K562 (cell line): ENCODE measurements around the gene CETN1. TPM values are rescaled to one million over a fixed set of nuclear protein-coding genes. Genes with fewer than 3 reads are reported as not detected.

ENCODE experiments used
- ATAC-seq: fragments of 200-7000 bp; cut with Tn5 transposase; 3 replicates; pipeline ENCODE4 v1.9.1; 2020; ENCODE audit warnings: moderate library complexity
- BruUV-seq: library from RNA; stranded (reverse); fragments of 400-500 nt; replicated peaks from 2 replicates; lab custom pipeline; 2021; lab: Mats Ljungman, UMichigan
- CTCF ChIA-PET: fragments of 300-600 bp; formaldehyde crosslinking; extraction: SDS; loops from one replicate; lab custom pipeline; 2021; ENCODE audit warnings: low intra/inter-chr PET ratio; lab: Yijun Ruan, JAX
- POLR2A ChIA-PET: fragments of 300-600, 350-650 bp; sonication (Branson Sonifier 250); formaldehyde crosslinking; extraction: SDS; loops from one replicate; lab custom pipeline; 2021; ENCODE audit warnings: antibody characterized with exemption, inconsistent platforms; lab: Yijun Ruan, JAX
- DNase-seq, 4 experiments: peaks; one replicate each; pipeline versions ENCODE4 v3.0.0 to v3.0.0-alpha.2; 2011 to 2018; ENCODE audit warnings: low spot score in 3 of 4, mixed read lengths in 3 of 4; ENCODE audit errors: extremely low read depth in 1 of 4
- FAIRE-seq: peaks from 2 replicates; lab custom pipeline; 2011; peaks lifted over from hg19 to GRCh38; lab: Jason Lieb, UNC
- H2AFZ ChIP-seq: 2 replicates; pipeline ENCODE4 v1.6.0; 2011; ENCODE audit warnings: low read depth, low read length, control low read depth, inconsistent platforms
- H3K27ac ChIP-seq: fragments of 200-600 bp; 3 replicates; pipeline ENCODE4 v1.8.0; 2011; ENCODE audit warnings: low read depth, mild to moderate bottlenecking, control low read depth, inconsistent platforms, low read length, moderate library complexity, mixed read lengths; ENCODE audit errors: extremely low read depth
- H3K27me3 ChIP-seq, 2 experiments: fragments of 300-600 bp in 1 of 2; 2 replicates in 1 of 2; 3 replicates in 1 of 2; pipeline versions ENCODE4 v1.6.0 to v1.8.0; 2011; ENCODE audit warnings: inconsistent platforms in 2 of 2, low read length in 2 of 2, mild to moderate bottlenecking in 1 of 2, mixed read lengths in 1 of 2, moderate library complexity in 1 of 2; ENCODE audit not compliant: control insufficient read depth in 2 of 2, insufficient read depth in 2 of 2
- H3K36me3 ChIP-seq: fragments of 300-600 bp; 3 replicates; pipeline ENCODE4 v1.8.0; 2011; ENCODE audit warnings: mild to moderate bottlenecking, low read length, inconsistent platforms; ENCODE audit not compliant: control insufficient read depth, insufficient read depth
- H3K4me1 ChIP-seq, 2 experiments: fragments of 200-600 bp in 1 of 2; replicated peaks in 1 of 2; 2 replicates in 1 of 2; 3 replicates in 1 of 2; pipeline versions ENCODE4 v1.5.1 to v1.8.0; 2011; ENCODE audit warnings: inconsistent platforms in 2 of 2, low read length in 2 of 2, mild to moderate bottlenecking in 1 of 2, mixed read lengths in 1 of 2, moderate library complexity in 1 of 2; ENCODE audit not compliant: control insufficient read depth in 2 of 2, insufficient read depth in 2 of 2
- H3K4me2 ChIP-seq: 2 replicates; pipeline ENCODE4 v1.6.1; 2011; ENCODE audit warnings: low read length, control low read depth, inconsistent platforms, mixed read lengths; ENCODE audit not compliant: insufficient read depth
- H3K4me3 ChIP-seq: fragments of 200-600 bp; sonication (generic), shearing (Covaris generic); 2 replicates; pipeline ENCODE4 v1.5.1; 2016; ENCODE audit warnings: control low read depth, inconsistent platforms
- H3K79me2 ChIP-seq: fragments of 200-600 bp; 3 replicates; pipeline ENCODE4 v1.8.0; 2011; ENCODE audit warnings: low read length, inconsistent platforms; ENCODE audit not compliant: control insufficient read depth, insufficient read depth
- H3K9ac ChIP-seq, 2 experiments: 2 replicates each; pipeline versions ENCODE4 v1.6.0 to v1.6.1; 2011; ENCODE audit warnings: low read depth in 2 of 2, low read length in 2 of 2, control low read depth in 1 of 2, inconsistent platforms in 1 of 2, mild to moderate bottlenecking in 1 of 2, mixed read lengths in 1 of 2; ENCODE audit not compliant: insufficient read depth in 1 of 2
- H3K9me1 ChIP-seq: one replicate; pipeline ENCODE4 v1.6.0; 2011; ENCODE audit warnings: inconsistent platforms, mild to moderate bottlenecking, low read length, moderate library complexity; ENCODE audit not compliant: control insufficient read depth, insufficient read depth
- H3K9me3 ChIP-seq: replicated peaks from 2 replicates; pipeline ENCODE4 v1.5.1; 2011; ENCODE audit warnings: low read depth, low read length, inconsistent platforms; ENCODE audit not compliant: control insufficient read depth, insufficient read depth
- H4K20me1 ChIP-seq: replicated peaks from 2 replicates; pipeline ENCODE4 v1.6.1; 2011; ENCODE audit warnings: low read length, inconsistent platforms, mixed read lengths; ENCODE audit not compliant: control insufficient read depth, insufficient read depth
- ARHGAP35 ChIP-seq: fragments of 450-650 bp; IDR thresholded peaks from 2 replicates; pipeline ENCODE4 v1.6.1; 2018; ENCODE audit not compliant: partially characterized antibody
- CHD4 ChIP-seq: fragments of 200-600 bp; sonication (generic); IDR thresholded peaks from 3 replicates; pipeline ENCODE4 v1.6.1; 2012; ENCODE audit warnings: low read depth, mild to moderate bottlenecking, mixed read lengths, low read length, inconsistent platforms; ENCODE audit not compliant: insufficient read depth, insufficient replicate concordance, poor library complexity, severe bottlenecking
- CREM ChIP-seq: IDR thresholded peaks from 2 replicates; pipeline ENCODE4 v1.6.1; 2014; ENCODE audit warnings: antibody characterized with exemption, low read depth
- ELF2 ChIP-seq: fragments of 250-450 bp; sonication (Bioruptor Pico); IDR thresholded peaks from 2 replicates; pipeline ENCODE4 v1.5.0; 2021; ENCODE audit warnings: mild to moderate bottlenecking
- NCOA4 ChIP-seq: fragments of 450-650 bp; IDR thresholded peaks from 2 replicates; pipeline ENCODE4 v1.6.1; 2018; ENCODE audit warnings: mild to moderate bottlenecking; ENCODE audit not compliant: partially characterized antibody
- POLR2A ChIP-seq: fragments of 450-650 bp; conservative IDR thresholded peaks from 2 replicates; pipeline ENCODE4 v1.6.1; 2016
- RNF2 ChIP-seq: sonication (generic); IDR thresholded peaks from 2 replicates; pipeline ENCODE4 v1.6.1; 2016
- SMAD3 ChIP-seq: fragments of 450-650 bp; formaldehyde crosslinking; conservative IDR thresholded peaks from 2 replicates; pipeline ENCODE4 v1.4.0; 2020; ENCODE audit warnings: mild to moderate bottlenecking
- SRSF9 ChIP-seq: fragments of 200-400 bp; formaldehyde crosslinking; IDR thresholded peaks from 2 replicates; pipeline ENCODE4 v1.6.1; 2017; ENCODE audit warnings: low read depth, low read length, borderline replicate concordance
- ZKSCAN3 ChIP-seq: fragments of 250-450 bp; sonication (Bioruptor Pico); IDR thresholded peaks from 2 replicates; pipeline ENCODE4 v1.4.0; 2020
- ZNF445 ChIP-seq: fragments of 250-450 bp; sonication (Bioruptor Pico); IDR thresholded peaks from 2 replicates; pipeline ENCODE4 v1.4.0; 2020; ENCODE audit warnings: low read depth, mild to moderate bottlenecking, moderate library complexity
- ZNF589 ChIP-seq: fragments of 200-800 bp; sonication (Bioruptor generic); IDR thresholded peaks from 2 replicates; pipeline ENCODE4 v1.6.1; 2016; ENCODE audit warnings: low read depth, missing genetic modification characterization, missing compliant biosample characterization
- ZNF644 ChIP-seq: fragments of 200-800 bp; sonication (Bioruptor generic); IDR thresholded peaks from 2 replicates; pipeline ENCODE4 v1.6.1; 2016; ENCODE audit warnings: low read depth, missing genetic modification characterization, missing compliant biosample characterization
- ZNF696 ChIP-seq: fragments of 250-450 bp; sonication (Bioruptor Pico); conservative IDR thresholded peaks from 2 replicates; pipeline ENCODE4 v1.4.0; 2020; ENCODE audit warnings: mild to moderate bottlenecking, moderate library complexity
- WGBS: fragments of 100-300 bp; shearing (Covaris generic); methylation state at CpG from one replicate; pipeline ENCODE4 v1.1.6; 2016; ENCODE audit warnings: low coverage, mixed read lengths; ENCODE audit not compliant: insufficient coverage; ENCODE audit errors: missing lambda C conversion rate; 5-methylcytosine and 5-hydroxymethylcytosine counted together
- in situ Hi-C: fragments of 300-500 bp; cut with MboI; formaldehyde crosslinking; loops from 4 replicates; pipeline ENCODE4 v1.15.0; 2018; ENCODE audit warnings: inconsistent platforms, mixed read lengths
- intact Hi-C: fragments of 100-400 bp; cut with micrococcal nuclease; formaldehyde crosslinking; loops from 2 replicates; pipeline ENCODE4 v1.14.2; 2022
- polyA plus RNA-seq, 8 experiments: library from polyadenylated mRNA; depleted of rRNA in 4 of 8; stranded (reverse) in 5 of 8; unstranded in 3 of 8; fragments of >200 nt; fragmentation: Nextera tagmentation in 2 of 8; fragmentation: Illumina TruSeq in 1 of 8; extraction: Ambion mirVana in 2 of 8; extraction: Trizol in 1 of 8; gene quantifications; 2 replicates each; pipeline versions ENCODE4 v1.2.1 to v1.2.3, GENCODE V29; 2011 to 2014; ENCODE audit warnings: inconsistent platforms in 1 of 8, missing spikeins in 1 of 8
- total RNA-seq, 7 experiments: library from RNA; depleted of rRNA in 6 of 7; stranded (reverse); fragments of >200 nt in 6 of 7; fragmentation: Illumina TruSeq in 2 of 7; extraction: Trizol in 2 of 7; gene quantifications; 2 replicates each; pipeline versions ENCODE4 v1.2.1 to v1.2.3, GENCODE V29; 2011 to 2021; ENCODE audit warnings: low replicate concordance in 1 of 7
- TF ChIP-seq, protein P1 (sequence below): fragments of 450-650 bp; conservative IDR thresholded peaks from 2 replicates; pipeline ENCODE4 v1.6.1; 2016; ENCODE audit warnings: missing genetic modification characterization, low read depth, mild to moderate bottlenecking, control low read depth, missing compliant biosample characterization
- TF ChIP-seq, protein P2 (sequence below): fragments of 450-650 bp; formaldehyde crosslinking; conservative IDR thresholded peaks from 2 replicates; pipeline ENCODE4 v1.4.0; 2022; ENCODE audit warnings: mild to moderate bottlenecking, missing genetic modification characterization
- TF ChIP-seq, protein P3 (sequence below): sonication (generic); formaldehyde crosslinking; IDR thresholded peaks from 2 replicates; pipeline ENCODE4 v1.8.1; 2023; ENCODE audit warnings: mild to moderate bottlenecking, missing genetic modification reagents
- TF ChIP-seq, protein P4 (sequence below): IDR thresholded peaks from 2 replicates; pipeline ENCODE4 v1.6.1; 2011; ENCODE audit warnings: borderline replicate concordance, low read depth, mild to moderate bottlenecking, moderate library complexity, low read length; ENCODE audit not compliant: insufficient read depth, poor library complexity, severe bottlenecking

Gene CETN1
- total and polyA plus RNA-seq, 9 of the 15 experiments (the other 6 are each of a cell fraction or from before 2014, with no cell fraction given): 0.07 to 0.34 (median 0.19) TPM; not detected in 3

DNA sequence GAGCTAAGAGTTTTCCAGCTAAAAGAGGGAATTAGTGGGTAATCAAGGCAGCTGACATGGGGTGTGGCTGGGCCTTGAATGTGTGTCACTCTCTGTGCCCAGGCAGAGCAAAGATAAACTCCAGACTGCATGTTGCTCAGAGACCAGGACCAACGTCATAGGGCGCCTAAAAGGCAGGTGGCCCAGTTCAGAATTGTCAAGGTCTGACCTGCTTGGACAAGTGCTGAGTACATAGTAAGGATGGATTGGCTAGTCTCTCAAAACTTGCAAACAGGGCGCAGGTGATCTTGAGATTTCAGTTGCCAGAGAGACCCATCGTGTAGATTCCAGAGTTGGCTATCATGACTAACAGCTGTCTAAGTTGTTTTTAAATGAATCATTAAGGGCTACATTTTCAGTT, 35.6 kb downstream of the CETN1 start:
- Histone ChIP-seq H3K36me3 (no peaks in the 10 kb centered on the region), H3K9ac (no peak overlapping the region), H3K4me3 (no peak overlapping the region), H3K4me2 (no peak overlapping the region), H3K27ac (no peak overlapping the region), H3K9me1 (no peaks in the 10 kb centered on the region), H3K9me3 (no peaks in the 10 kb centered on the region), H3K79me2 (no peaks in the 10 kb centered on the region), H3K4me1 (peaks cover 0 to 6% of the 10 kb centered on the region in 2 experiments; a peak in 3 of 5 replicates), H4K20me1 (no peaks in the 10 kb centered on the region), H2AFZ (no peak overlapping the region), H3K27me3 (peaks cover 2 to 9% of the 10 kb centered on the region in 2 experiments; a peak in 2 of 5 replicates)
- intact Hi-C loops: loop anchor here (2.0 to 5.0 kb wide), 3 partner anchors 91 to 329 kb away; no protein-coding TSS in a partner anchor
- CTCF ChIA-PET: interaction anchor here (0.6 to 3.0 kb wide), 5 partner anchors 18 to 329 kb away, joined by 3 to 12 read pairs (median 4); partner anchors contain the start of gene CLUL1
- FAIRE-seq: no peak
- in situ Hi-C loops: no loop called here
- no TSS peak for BruUV-seq
- peak in 1 of 4 experiments; percentile 24 for DNase-seq
- peak; percentile 35 for ATAC-seq
- POLR2A ChIA-PET: interaction anchor here (2.2 kb wide), 1 partner anchor 11 kb away, joined by 9 read pairs; no protein-coding TSS in a partner anchor
- WGBS: 19% methylated on average over 4 of the region's 4 CpGs
- no peak for TF ChIP-seq ZNF644 (tag)
- no peak for TF ChIP-seq SRSF9
- TF ChIP-seq ZNF445 (CRISPR knock-in tag): no peak
- no peak for TF ChIP-seq SMAD3 (CRISPR knock-in tag)
- TF ChIP-seq, protein P1, sequence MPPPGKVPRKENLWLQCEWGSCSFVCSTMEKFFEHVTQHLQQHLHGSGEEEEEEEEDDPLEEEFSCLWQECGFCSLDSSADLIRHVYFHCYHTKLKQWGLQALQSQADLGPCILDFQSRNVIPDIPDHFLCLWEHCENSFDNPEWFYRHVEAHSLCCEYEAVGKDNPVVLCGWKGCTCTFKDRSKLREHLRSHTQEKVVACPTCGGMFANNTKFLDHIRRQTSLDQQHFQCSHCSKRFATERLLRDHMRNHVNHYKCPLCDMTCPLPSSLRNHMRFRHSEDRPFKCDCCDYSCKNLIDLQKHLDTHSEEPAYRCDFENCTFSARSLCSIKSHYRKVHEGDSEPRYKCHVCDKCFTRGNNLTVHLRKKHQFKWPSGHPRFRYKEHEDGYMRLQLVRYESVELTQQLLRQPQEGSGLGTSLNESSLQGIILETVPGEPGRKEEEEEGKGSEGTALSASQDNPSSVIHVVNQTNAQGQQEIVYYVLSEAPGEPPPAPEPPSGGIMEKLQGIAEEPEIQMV (tag): no peak
- TF ChIP-seq ZNF696: no peak
- TF ChIP-seq NCOA4: no peak
- TF ChIP-seq ELF2 (CRISPR knock-in tag): no peak
- no peak for TF ChIP-seq CHD4
- TF ChIP-seq, protein P2, sequence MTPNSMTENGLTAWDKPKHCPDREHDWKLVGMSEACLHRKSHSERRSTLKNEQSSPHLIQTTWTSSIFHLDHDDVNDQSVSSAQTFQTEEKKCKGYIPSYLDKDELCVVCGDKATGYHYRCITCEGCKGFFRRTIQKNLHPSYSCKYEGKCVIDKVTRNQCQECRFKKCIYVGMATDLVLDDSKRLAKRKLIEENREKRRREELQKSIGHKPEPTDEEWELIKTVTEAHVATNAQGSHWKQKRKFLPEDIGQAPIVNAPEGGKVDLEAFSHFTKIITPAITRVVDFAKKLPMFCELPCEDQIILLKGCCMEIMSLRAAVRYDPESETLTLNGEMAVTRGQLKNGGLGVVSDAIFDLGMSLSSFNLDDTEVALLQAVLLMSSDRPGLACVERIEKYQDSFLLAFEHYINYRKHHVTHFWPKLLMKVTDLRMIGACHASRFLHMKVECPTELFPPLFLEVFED (CRISPR knock-in tag): 0 out of 2 replicates have a peak, but pooled peaks have one; percentile 17
- TF ChIP-seq, protein P3, sequence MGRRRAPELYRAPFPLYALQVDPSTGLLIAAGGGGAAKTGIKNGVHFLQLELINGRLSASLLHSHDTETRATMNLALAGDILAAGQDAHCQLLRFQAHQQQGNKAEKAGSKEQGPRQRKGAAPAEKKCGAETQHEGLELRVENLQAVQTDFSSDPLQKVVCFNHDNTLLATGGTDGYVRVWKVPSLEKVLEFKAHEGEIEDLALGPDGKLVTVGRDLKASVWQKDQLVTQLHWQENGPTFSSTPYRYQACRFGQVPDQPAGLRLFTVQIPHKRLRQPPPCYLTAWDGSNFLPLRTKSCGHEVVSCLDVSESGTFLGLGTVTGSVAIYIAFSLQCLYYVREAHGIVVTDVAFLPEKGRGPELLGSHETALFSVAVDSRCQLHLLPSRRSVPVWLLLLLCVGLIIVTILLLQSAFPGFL: no peak
- TF ChIP-seq, protein P4, sequence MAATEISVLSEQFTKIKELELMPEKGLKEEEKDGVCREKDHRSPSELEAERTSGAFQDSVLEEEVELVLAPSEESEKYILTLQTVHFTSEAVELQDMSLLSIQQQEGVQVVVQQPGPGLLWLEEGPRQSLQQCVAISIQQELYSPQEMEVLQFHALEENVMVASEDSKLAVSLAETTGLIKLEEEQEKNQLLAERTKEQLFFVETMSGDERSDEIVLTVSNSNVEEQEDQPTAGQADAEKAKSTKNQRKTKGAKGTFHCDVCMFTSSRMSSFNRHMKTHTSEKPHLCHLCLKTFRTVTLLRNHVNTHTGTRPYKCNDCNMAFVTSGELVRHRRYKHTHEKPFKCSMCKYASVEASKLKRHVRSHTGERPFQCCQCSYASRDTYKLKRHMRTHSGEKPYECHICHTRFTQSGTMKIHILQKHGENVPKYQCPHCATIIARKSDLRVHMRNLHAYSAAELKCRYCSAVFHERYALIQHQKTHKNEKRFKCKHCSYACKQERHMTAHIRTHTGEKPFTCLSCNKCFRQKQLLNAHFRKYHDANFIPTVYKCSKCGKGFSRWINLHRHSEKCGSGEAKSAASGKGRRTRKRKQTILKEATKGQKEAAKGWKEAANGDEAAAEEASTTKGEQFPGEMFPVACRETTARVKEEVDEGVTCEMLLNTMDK: no peak
- no peak for TF ChIP-seq ARHGAP35
- TF ChIP-seq POLR2A: no peak
- TF ChIP-seq RNF2: no peak
- TF ChIP-seq ZKSCAN3 (CRISPR knock-in tag): no peak
- TF ChIP-seq CREM: no peak
- no peak for TF ChIP-seq ZNF589
